Right ventricle myocardium superior (tissue), 1 donor: ENCODE measurements around the gene EHMT1. TPM values are rescaled to one million over a fixed set of nuclear protein-coding genes. Genes with fewer than 3 reads are reported as not detected.

ENCODE experiments used
- ATAC-seq: fragments of 200-7000 bp; cut with Tn5 transposase; one replicate; pipeline ENCODE4 v1.9.1; 2020; ENCODE audit warnings: mild to moderate bottlenecking; ENCODE audit not compliant: poor library complexity
- DNase-seq: peaks from one replicate; pipeline ENCODE4 v3.0.0-alpha.2; 2020
- intact Hi-C: fragments of 100-400 bp; cut with DNase I; formaldehyde crosslinking; loops from one replicate; pipeline ENCODE4 v1.11.2; 2022
- total RNA-seq: library from RNA; stranded (reverse); fragmentation: NEBNext Ultra II Directional; extraction: Animal tissue kit (Norgen Biotek cat#: 25700); gene quantifications from one replicate; pipeline ENCODE4 v1.2.1, GENCODE V29; 2021
- donor health status: DM: no; HTN: yes; CAD: no; lungs with severe emphysema.

The EHMT1 gene
- total RNA-seq, 1 donor from 2014 or later, result 31.2 TPM

- DNase-seq, result no peak
- intact Hi-C loops, result no loop called here
- no peak for ATAC-seq
Observed at GRCh38 chr9:137682428-137683105, 63.8 kb downstream of the EHMT1 start.

DNA sequence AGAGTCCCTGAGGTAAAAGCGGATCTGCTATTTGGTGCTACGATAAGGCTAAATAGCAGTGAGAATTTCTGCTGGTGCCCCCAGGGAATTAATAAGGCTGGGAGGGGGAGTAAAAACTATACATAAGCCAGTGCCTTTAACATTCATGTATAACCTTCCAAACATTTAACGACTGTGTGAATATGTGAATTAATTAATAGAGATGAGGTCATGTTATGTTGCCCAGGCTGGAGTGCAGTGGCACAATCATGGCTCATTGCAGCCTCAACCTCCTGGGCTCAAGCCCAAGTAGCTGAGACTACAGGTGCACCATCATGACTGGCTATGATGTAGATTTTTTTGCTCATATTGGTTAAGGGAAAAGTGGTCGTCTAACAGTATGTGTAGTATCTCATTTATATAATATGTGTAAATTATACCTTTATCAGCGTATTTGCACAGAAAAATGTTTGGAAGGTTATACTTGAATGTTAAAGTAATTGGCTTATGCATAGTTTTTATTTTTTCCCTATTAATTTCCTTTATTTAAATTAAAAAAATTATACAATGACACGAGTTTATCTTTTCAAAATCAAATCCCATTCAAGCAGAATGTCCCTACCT lies 64.6 kb downstream of the EHMT1 start:
- intact Hi-C loops, result no loop called here
- DNase-seq (no peak), ATAC-seq (no peak)

- intact Hi-C loops, result no loop called here
- ATAC-seq (no peak), DNase-seq (no peak)
Observed at GRCh38 chr9:137685035-137685740, 66.4 kb downstream of the EHMT1 start.

GRCh38 chr9:137685741-137686420 lies 67.1 kb downstream of the EHMT1 start:
- no peak for DNase-seq
- intact Hi-C loops, result no loop called here

DNA sequence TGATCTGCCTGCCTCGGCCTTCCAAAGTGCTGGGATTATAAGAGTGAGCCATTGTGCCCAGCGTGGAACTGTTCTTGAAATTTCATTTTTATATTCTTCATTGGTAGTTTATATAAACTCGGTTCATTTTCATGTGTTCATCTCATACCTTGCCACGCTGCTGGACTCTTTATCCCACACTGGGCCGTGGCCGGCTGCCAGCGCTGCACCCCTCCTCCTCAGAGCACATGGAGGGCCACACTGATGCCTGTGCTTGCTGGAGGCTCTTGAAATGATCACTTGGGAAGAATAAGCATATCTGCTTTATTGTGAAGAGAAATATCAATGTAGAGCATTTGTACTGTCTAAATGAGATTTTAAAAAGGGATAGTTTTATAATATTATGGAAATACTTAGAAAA lies 69.5 kb downstream of the EHMT1 start:
- no peak for ATAC-seq
- DNase-seq, result no peak
- intact Hi-C loops, result no loop called here

More at GRCh38 chr9:137685741-137686420, 67.1 kb downstream of the EHMT1 start:
- no peak for ATAC-seq

GRCh38 chr9:137688725-137689124 lies 69.9 kb downstream of the EHMT1 start:
- ATAC-seq (no peak), DNase-seq (no peak)
- intact Hi-C loops, result no loop called here

DNA sequence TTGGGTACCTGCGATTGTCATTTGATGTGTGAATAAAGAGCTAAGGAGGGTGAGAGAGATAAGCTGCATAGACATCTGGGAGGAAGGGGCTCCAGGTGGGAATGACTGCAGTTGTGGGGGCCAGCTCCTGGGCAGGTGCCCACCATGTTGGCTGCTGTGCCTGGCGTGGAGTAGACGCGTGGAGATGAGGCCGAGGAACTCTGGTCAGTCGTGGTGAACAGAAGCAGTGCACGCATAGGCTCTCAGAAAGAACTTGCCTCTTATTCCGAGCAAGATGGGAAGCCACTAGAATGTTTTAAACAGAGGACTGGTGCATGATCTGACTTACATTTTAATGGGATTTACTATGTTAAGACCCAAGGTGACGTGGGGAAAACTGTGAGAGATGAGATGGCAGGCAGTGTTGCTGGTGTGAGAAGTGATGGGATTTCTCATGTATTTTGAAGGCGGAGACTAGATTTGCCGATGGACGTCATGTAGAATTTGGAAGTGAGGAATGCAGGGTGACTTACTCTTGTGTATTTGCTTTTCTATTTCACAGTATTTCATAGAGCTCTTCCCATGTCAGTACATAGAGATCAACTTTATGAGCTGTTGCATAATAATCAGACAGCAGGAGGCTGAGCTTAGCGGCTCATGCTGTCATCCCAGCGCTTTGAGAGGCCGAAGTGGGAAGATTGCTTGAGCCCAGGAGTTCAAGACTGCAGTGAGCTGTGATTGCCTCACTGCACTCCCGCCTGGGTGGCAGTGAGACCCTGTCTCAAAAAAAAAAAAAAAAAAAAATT lies 71.1 kb downstream of the EHMT1 start:
- intact Hi-C loops, result no loop called here
- peak; percentile 56 for ATAC-seq
- DNase-seq, result no peak

DNA sequence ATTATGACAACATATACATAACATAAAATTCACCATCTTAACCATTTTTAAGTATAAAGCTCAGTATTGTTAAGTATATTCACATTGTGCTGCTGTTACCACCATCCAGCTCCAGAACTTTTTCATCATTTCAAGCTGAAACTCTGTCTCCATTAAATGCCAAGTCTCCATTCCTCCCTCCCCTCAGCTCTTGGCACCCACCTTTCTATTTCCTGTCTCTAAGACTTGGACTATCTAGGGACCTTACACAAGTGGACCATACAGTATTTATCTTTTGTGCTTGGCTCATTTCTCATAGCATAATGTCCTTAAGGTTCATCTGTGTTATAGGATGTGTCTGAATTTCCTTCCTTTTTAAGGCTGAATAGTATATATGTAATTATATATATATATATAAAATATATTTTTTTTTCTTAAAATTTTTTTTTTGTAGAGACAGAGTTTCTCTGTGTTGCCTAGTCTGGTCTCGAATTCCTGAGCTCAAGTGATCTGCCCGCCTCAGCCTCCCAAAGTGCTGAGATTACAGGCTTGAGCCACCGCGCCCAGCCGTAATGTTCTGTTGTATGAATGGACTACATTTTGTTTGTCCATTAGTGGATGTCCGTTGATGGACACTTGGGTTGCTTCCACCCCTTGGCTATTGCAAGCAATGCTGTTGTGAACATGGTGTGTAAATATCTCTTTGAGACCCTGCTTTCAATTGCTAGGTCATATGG lies 72.3 kb downstream of the EHMT1 start:
- ATAC-seq, result peak; percentile 57
- DNase-seq, result no peak
- intact Hi-C loops, result no loop called here

GRCh38 chr9:137691646-137692351 lies 73.0 kb downstream of the EHMT1 start:
- intact Hi-C loops, result no loop called here
- ATAC-seq, result peak; percentile 60
- DNase-seq, result peak; percentile 71

GRCh38 chr9:137694236-137694959 lies 75.6 kb downstream of the EHMT1 start:
- ATAC-seq (no peak), DNase-seq (no peak)
- intact Hi-C loops, result no loop called here

- peak; percentile 72 for DNase-seq
- intact Hi-C loops, result no loop called here
- peak; percentile 84 for ATAC-seq
Observed at GRCh38 chr9:137694962-137695875, 76.4 kb downstream of the EHMT1 start.

DNA sequence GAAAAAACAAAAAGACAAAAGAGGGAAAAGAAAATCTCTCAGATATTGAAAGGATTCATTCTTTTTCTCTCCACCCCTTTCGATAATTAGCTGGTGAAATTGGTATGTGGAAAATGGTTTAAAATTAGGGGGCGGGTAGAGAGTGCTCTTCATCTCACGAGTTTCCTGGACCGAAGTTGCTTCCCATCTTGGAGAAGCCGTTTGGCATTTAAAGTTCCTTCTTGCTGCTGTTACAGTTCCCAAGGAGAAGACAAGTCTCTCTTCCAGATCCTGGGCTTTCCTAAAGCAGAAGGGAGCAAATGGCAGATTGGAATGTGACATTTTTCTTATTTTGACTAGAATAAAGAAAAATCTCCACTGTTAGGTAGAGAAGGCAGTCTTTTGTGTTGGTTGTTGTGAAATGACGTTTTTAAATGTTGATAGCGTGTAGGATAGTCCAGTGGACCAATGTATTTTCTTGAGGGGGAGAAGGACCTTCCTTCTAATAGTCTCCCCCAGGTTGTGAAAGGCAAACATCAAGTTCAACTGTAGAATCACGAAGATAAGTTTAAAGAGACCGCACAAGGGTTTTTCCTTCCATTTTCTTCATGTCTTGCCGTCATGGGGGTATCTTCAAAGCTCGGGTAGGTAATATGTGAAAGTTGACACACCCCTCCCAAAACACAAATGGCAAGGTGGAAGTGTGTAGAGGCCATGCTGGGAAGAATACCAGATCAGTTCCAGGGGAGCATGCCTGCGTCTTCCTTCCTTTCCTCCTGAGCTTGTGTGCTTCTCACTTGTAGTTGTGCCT lies 77.5 kb downstream of the EHMT1 start:
- ATAC-seq (no peak), DNase-seq (no peak)
- intact Hi-C loops, result no loop called here

DNA sequence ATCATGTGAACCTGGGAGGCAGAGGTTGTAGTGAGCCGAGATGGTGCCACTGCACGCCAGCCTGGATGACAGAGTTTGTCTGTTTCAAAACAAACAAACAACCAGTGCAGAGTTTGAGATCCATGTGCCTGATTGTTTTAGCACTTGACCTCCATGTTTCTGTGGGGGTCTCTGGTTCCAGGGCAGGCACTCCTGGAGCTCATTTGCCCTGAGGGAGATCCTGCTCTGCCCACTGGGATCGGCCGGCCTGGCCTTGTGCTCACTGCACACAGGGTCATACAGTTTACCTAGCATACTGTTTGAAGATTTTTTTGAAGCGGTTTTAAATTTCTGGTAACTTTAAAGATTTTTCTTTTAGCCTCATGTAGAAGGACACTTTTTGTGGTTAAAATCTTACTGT lies 78.4 kb downstream of the EHMT1 start:
- intact Hi-C loops, result no loop called here
- no peak for DNase-seq
- ATAC-seq, result no peak

DNA sequence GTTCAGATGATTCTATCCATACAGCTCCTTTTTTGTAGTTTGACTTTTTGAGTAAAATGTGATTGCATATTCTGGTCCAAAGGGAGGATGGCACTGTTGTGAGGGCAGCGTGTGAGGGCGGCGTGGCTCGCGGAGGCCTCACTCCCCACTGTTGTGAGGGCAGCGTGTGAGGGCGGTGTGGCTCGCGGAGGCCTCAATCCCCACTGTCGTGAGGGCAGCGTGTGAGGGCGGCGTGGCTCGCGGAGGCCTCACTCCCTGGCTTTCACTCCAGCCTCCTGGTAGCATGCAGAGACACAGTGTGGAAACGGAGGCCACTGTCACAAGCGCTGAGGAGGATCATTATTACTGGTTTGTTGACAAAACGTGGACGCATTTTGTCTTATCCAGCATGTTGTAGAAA lies 79.0 kb downstream of the EHMT1 start:
- no peak for DNase-seq
- no peak for ATAC-seq
- intact Hi-C loops, result no loop called here

GRCh38 chr9:137700911-137701310 lies 82.1 kb downstream of the EHMT1 start:
- DNase-seq (no peak), ATAC-seq (no peak)
- intact Hi-C loops, result no loop called here
